ENCODE measurements around the gene NFIX. TPM values are rescaled to one million over a fixed set of nuclear protein-coding genes. Genes with fewer than 3 reads are reported as not detected.

Gene NFIX
- total RNA-seq, 1 donor from 2014 or later: 5.8 TPM

GRCh38 chr19:13014921-13015280 lies 19.6 kb downstream of the NFIX start:
- Histone ChIP-seq H3K27me3 (ENCODE audit: control insufficient read depth, insufficient read depth, low read length) (peaks cover 2% of the 10 kb centered on the region), H3K36me3 (ENCODE audit: control insufficient read depth, insufficient read depth, low read length) (no peaks in the 10 kb centered on the region), H3K4me3 (ENCODE audit: low read depth, low read length) (no peak overlapping the region)
- FAIRE-seq: no peak
- TF ChIP-seq, protein P1, sequence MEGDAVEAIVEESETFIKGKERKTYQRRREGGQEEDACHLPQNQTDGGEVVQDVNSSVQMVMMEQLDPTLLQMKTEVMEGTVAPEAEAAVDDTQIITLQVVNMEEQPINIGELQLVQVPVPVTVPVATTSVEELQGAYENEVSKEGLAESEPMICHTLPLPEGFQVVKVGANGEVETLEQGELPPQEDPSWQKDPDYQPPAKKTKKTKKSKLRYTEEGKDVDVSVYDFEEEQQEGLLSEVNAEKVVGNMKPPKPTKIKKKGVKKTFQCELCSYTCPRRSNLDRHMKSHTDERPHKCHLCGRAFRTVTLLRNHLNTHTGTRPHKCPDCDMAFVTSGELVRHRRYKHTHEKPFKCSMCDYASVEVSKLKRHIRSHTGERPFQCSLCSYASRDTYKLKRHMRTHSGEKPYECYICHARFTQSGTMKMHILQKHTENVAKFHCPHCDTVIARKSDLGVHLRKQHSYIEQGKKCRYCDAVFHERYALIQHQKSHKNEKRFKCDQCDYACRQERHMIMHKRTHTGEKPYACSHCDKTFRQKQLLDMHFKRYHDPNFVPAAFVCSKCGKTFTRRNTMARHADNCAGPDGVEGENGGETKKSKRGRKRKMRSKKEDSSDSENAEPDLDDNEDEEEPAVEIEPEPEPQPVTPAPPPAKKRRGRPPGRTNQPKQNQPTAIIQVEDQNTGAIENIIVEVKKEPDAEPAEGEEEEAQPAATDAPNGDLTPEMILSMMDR (IDR thresholded peaks at IDR 0.05; ENCODE audit: insufficient read depth, low read length, severe bottlenecking): no peak
- DNase-seq (ENCODE audit: low read depth): no peak

- no peaks in the 10 kb centered on the region for H3K27me3 ChIP-seq (ENCODE audit: control insufficient read depth, insufficient read depth, low read length)
- no peaks in the 10 kb centered on the region for H3K36me3 ChIP-seq (ENCODE audit: control insufficient read depth, insufficient read depth, low read length)
- TF ChIP-seq, protein P1 (IDR thresholded peaks at IDR 0.05; ENCODE audit: insufficient read depth, low read length, severe bottlenecking): no peak
- H3K4me3 ChIP-seq (ENCODE audit: low read depth, low read length): no peak overlapping the region
- DNase-seq (ENCODE audit: low read depth): no peak
- no peak for FAIRE-seq
These were observed 20.3 kb downstream of the NFIX start for GRCh38 chr19:13015361-13016223.

- no peak overlapping the region for H3K4me3 ChIP-seq (ENCODE audit: low read depth, low read length)
These were observed 21.0 kb downstream of the NFIX start for GRCh38 chr19:13016245-13016627.

GRCh38 chr19:13016628-13017305 lies 21.5 kb downstream of the NFIX start:
- DNase-seq (ENCODE audit: low read depth): no peak
- TF ChIP-seq, protein P1 (IDR thresholded peaks at IDR 0.05; ENCODE audit: insufficient read depth, low read length, severe bottlenecking): no peak
- no peak for FAIRE-seq
- H3K4me3 ChIP-seq (ENCODE audit: low read depth, low read length): no peak overlapping the region
- H3K36me3 ChIP-seq (ENCODE audit: control insufficient read depth, insufficient read depth, low read length): no peaks in the 10 kb centered on the region
- no peaks in the 10 kb centered on the region for H3K27me3 ChIP-seq (ENCODE audit: control insufficient read depth, insufficient read depth, low read length)

More at GRCh38 chr19:13016245-13016627, 21.0 kb downstream of the NFIX start:
- TF ChIP-seq, protein P1 (IDR thresholded peaks at IDR 0.05; ENCODE audit: insufficient read depth, low read length, severe bottlenecking): no peak
- DNase-seq (ENCODE audit: low read depth): no peak
- Histone ChIP-seq H3K27me3 (ENCODE audit: control insufficient read depth, insufficient read depth, low read length) (no peaks in the 10 kb centered on the region), H3K36me3 (ENCODE audit: control insufficient read depth, insufficient read depth, low read length) (no peaks in the 10 kb centered on the region)
- no peak for FAIRE-seq

- DNase-seq (ENCODE audit: low read depth): no peak
- Histone ChIP-seq H3K4me3 (ENCODE audit: low read depth, low read length) (no peak overlapping the region), H3K27me3 (ENCODE audit: control insufficient read depth, insufficient read depth, low read length) (no peaks in the 10 kb centered on the region), H3K36me3 (ENCODE audit: control insufficient read depth, insufficient read depth, low read length) (no peaks in the 10 kb centered on the region)
- TF ChIP-seq, protein P1 (IDR thresholded peaks at IDR 0.05; ENCODE audit: insufficient read depth, low read length, severe bottlenecking): no peak
- FAIRE-seq: no peak
These were observed 22.2 kb downstream of the NFIX start for GRCh38 chr19:13017306-13018034.

All from bronchial epithelial cell (primary cell).